ENCODE measurements around the gene DLL3.

DNA sequence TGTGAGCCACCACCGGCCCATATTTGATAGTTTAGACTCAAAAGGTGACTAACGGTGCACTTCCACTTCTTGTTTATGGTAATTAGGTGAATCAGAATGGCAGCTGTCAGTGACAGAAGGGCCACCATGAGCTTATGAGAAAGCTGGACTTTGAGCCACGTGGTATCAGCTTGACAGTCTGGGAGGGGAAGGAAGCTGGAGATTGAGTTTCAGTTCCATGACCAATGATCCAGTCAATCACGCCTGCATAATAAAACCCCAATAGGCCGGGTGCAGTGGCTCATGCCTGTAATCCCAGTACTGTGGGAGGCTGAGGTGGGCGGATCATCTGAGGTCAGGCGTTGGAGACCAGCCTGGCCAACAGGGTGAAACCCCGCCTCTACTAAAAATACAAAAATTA is 25.7 kb downstream of the DLL3 start:
- TF ChIP-seq EZH2 (IDR thresholded peaks at IDR 0.05; ENCODE audit: insufficient read depth, poor library complexity, severe bottlenecking) (no peak), EZH2phosphoT487 (IDR thresholded peaks at IDR 0.05; ENCODE audit: insufficient read depth, low read depth) (no peak)
